HCT116 (cell line): ENCODE results near the gene CDH22. TPM values are rescaled to one million over a fixed set of nuclear protein-coding genes. Genes with fewer than 3 reads are reported as not detected.

Experiments used
- ATAC-seq: fragments of 200-7000 bp; cut with Tn5 transposase; 2 replicates; pipeline ENCODE4 v1.9.1; 2020; ENCODE audit warnings: mild to moderate bottlenecking, moderate library complexity
- BruUV-seq: library from RNA; stranded (reverse); fragments of 400-500 nt; replicated peaks from 2 replicates; lab custom pipeline; 2021; lab: Mats Ljungman, UMichigan
- CTCF ChIA-PET: fragments of 300-600 bp; sonication (Branson Sonifier 250); formaldehyde crosslinking; loops from one replicate; lab custom pipeline; 2021; ENCODE audit warnings: antibody characterized with exemption; lab: Charles Lee
- POLR2A ChIA-PET: fragments of 300-600, 350-600 bp; sonication (Branson Sonifier 250); formaldehyde crosslinking; loops from one replicate; lab custom pipeline; 2021; ENCODE audit warnings: antibody characterized with exemption; lab: Charles Lee
- RAD21 ChIA-PET, 2 experiments: fragments of 300-600 bp; sonication (Branson Sonifier 250); formaldehyde crosslinking; loops; one replicate each; lab custom pipeline; 2023; ENCODE audit warnings: low total read pairs in 2 of 2; ENCODE audit not compliant: uncharacterized antibody in 2 of 2, unreplicated experiment in 2 of 2, low non-redundant PET in 1 of 2; lab: Charles Lee
- DNase-seq: peaks from one replicate; pipeline ENCODE4 v3.0.0-alpha.2; 2010; ENCODE audit warnings: low read depth, low spot score
- H2AFZ ChIP-seq: fragments of 200-600 bp; shearing (Covaris generic), sonication (generic); 2 replicates; pipeline ENCODE4 v1.6.1; 2017; ENCODE audit warnings: low read depth, mixed run types, mixed read lengths, antibody characterized with exemption, low read length; ENCODE audit not compliant: poor library complexity, severe bottlenecking
- H3K27ac ChIP-seq: 2 replicates; pipeline ENCODE4 v1.5.1; 2012; ENCODE audit warnings: low read depth, low read length
- H3K27me3 ChIP-seq: fragments of 200-600 bp; sonication (generic); 2 replicates; pipeline ENCODE4 v1.6.1; 2016; ENCODE audit warnings: mixed run types, low read length, mixed read lengths; ENCODE audit not compliant: insufficient read depth
- H3K36me3 ChIP-seq, 2 experiments: fragments of 200-500 bp in 1 of 2; fragments of 200-600 bp in 1 of 2; sonication (Bioruptor generic) in 1 of 2; sonication (generic) in 1 of 2; 2 replicates each; pipeline versions ENCODE4 v1.5.1 to v1.6.1; 2014 to 2016; ENCODE audit warnings: low read length in 2 of 2, inconsistent platforms in 1 of 2, mixed read lengths in 1 of 2, mixed run types in 1 of 2; ENCODE audit not compliant: insufficient read depth in 2 of 2, control insufficient read depth in 1 of 2
- H3K4me1 ChIP-seq, 2 experiments: fragments of 200-600 bp in 1 of 2; sonication (generic) in 1 of 2; 2 replicates each; pipeline versions ENCODE4 v1.5.1 to v1.6.1; 2012 to 2017; ENCODE audit warnings: low read length in 2 of 2, inconsistent platforms in 1 of 2, mild to moderate bottlenecking in 1 of 2, mixed read lengths in 1 of 2, mixed run types in 1 of 2, moderate library complexity in 1 of 2; ENCODE audit not compliant: insufficient read depth in 2 of 2, control insufficient read depth in 1 of 2
- H3K4me2 ChIP-seq: fragments of 200-600 bp; sonication (generic); 2 replicates; pipeline ENCODE4 v1.6.1; 2017; ENCODE audit warnings: mixed run types, low read length, mixed read lengths
- H3K4me3 ChIP-seq, 2 experiments: fragments of 200-600 bp in 1 of 2; sonication (generic) in 1 of 2; replicated peaks in 1 of 2; 2 replicates each; pipeline ENCODE4 v1.5.1; 2011 to 2016; ENCODE audit warnings: low read length in 2 of 2, control low read depth in 1 of 2, low read depth in 1 of 2, mild to moderate bottlenecking in 1 of 2, mixed read lengths in 1 of 2, mixed run types in 1 of 2
- H3K79me2 ChIP-seq: fragments of 200-600 bp; sonication (generic); 2 replicates; pipeline ENCODE4 v1.6.1; 2017; ENCODE audit warnings: mild to moderate bottlenecking, mixed run types, low read length, moderate library complexity, mixed read lengths; ENCODE audit not compliant: insufficient read depth
- H3K9ac ChIP-seq: fragments of 200-600 bp; sonication (generic); 2 replicates; pipeline ENCODE4 v1.6.1; 2016; ENCODE audit warnings: low read length, mixed read lengths
- H3K9me2 ChIP-seq: fragments of 200-600 bp; sonication (generic), shearing (Covaris generic); 2 replicates; pipeline ENCODE4 v1.6.1; 2017; ENCODE audit warnings: mixed run types, mild to moderate bottlenecking, moderate library complexity; ENCODE audit not compliant: insufficient read depth
- H3K9me3 ChIP-seq, 2 experiments: fragments of 200-500 bp in 1 of 2; fragments of 200-600 bp in 1 of 2; sonication (Bioruptor generic) in 1 of 2; sonication (generic) in 1 of 2; 2 replicates each; pipeline ENCODE4 v1.6.1; 2014 to 2017; ENCODE audit warnings: low read length in 2 of 2, mixed read lengths in 2 of 2, inconsistent platforms in 1 of 2, low read depth in 1 of 2, mild to moderate bottlenecking in 1 of 2, mixed run types in 1 of 2, moderate library complexity in 1 of 2; ENCODE audit not compliant: control insufficient read depth in 1 of 2, insufficient read depth in 1 of 2
- H4K20me1 ChIP-seq: fragments of 200-600 bp; sonication (generic), shearing (Covaris generic); 2 replicates; pipeline ENCODE4 v1.6.1; 2017; ENCODE audit warnings: mixed run types, mild to moderate bottlenecking, moderate library complexity; ENCODE audit not compliant: insufficient read depth
- ATF3 ChIP-seq: IDR thresholded peaks from 2 replicates; pipeline ENCODE4 v1.6.1; 2012
- CEBPB ChIP-seq: IDR thresholded peaks from 2 replicates; pipeline ENCODE4 v1.6.1; 2012; ENCODE audit warnings: low read depth
- ELF1 ChIP-seq: IDR thresholded peaks from 2 replicates; pipeline ENCODE4 v1.6.1; 2012; ENCODE audit warnings: low read depth, borderline replicate concordance
- EZH2phosphoT487 ChIP-seq: fragments of 200-600 bp; IDR thresholded peaks from 2 replicates; pipeline ENCODE4 v1.6.1; 2018; ENCODE audit warnings: antibody characterized with exemption, borderline replicate concordance
- FOSL1 ChIP-seq: IDR thresholded peaks from 2 replicates; pipeline ENCODE4 v1.6.1; 2012; ENCODE audit warnings: low read depth
- JUND ChIP-seq: IDR thresholded peaks from 2 replicates; pipeline ENCODE4 v1.6.1; 2012
- MAX ChIP-seq: IDR thresholded peaks from 2 replicates; pipeline ENCODE4 v1.6.1; 2012
- RAD21 ChIP-seq: IDR thresholded peaks from 2 replicates; pipeline ENCODE4 v1.6.1; 2012; ENCODE audit warnings: low read depth, mild to moderate bottlenecking
- SP1 ChIP-seq: IDR thresholded peaks from 2 replicates; pipeline ENCODE4 v1.6.1; 2012; ENCODE audit warnings: low read depth
- TCF7L2 ChIP-seq: IDR thresholded peaks from 2 replicates; pipeline ENCODE4 v1.7.0; 2011; ENCODE audit warnings: borderline replicate concordance, inconsistent platforms; ENCODE audit not compliant: insufficient read depth, insufficient read length; ENCODE audit errors: extremely low read depth
- YY1 ChIP-seq: IDR thresholded peaks from 2 replicates; pipeline ENCODE4 v1.6.1; 2011; ENCODE audit warnings: low read length, low read depth, moderate library complexity, mild to moderate bottlenecking; ENCODE audit not compliant: insufficient replicate concordance; ENCODE audit errors: extremely low read depth
- ZNF274 ChIP-seq: fragments of 200-500 bp; sonication (Bioruptor generic); IDR thresholded peaks from 2 replicates; pipeline ENCODE4 v1.6.1; 2014; ENCODE audit warnings: mild to moderate bottlenecking, low read depth, low read length, inconsistent platforms
- intact Hi-C: fragments of 100-400 bp; cut with micrococcal nuclease; formaldehyde crosslinking; loops from 2 replicates; pipeline ENCODE4 v1.10.0; 2022
- total RNA-seq: library from RNA; stranded (reverse); gene quantifications from one replicate; pipeline ENCODE4 v1.2.1, GENCODE V29; 2021; ENCODE audit not compliant: unreplicated experiment

The CDH22 gene
- total RNA-seq, 1 experiment from 2014 or later, result 1.8 TPM

GRCh38 chr20:46346770-46347169 is 38.5 kb upstream of the CDH22 start:
- ChIA-PET POLR2A (no interaction called here), RAD21 (no interaction called here), CTCF (no interaction called here)
- Histone ChIP-seq H3K36me3 (peaks cover 0 to 6% of the 10 kb centered on the region in 2 experiments; a peak in 1 of 4 replicates), H3K4me3 (no peak overlapping the region), H3K4me2 (no peak overlapping the region), H3K9me2 (no peaks in the 10 kb centered on the region), H3K9ac (no peak overlapping the region), H3K27me3 (peaks cover 10% of the 10 kb centered on the region; the same call in 1 of the 2 replicates), H3K9me3 (no peaks in the 10 kb centered on the region), H2AFZ (no peak overlapping the region), H4K20me1 (no peaks in the 10 kb centered on the region), H3K27ac (no peak overlapping the region), H3K4me1 (0 out of 4 replicates have a peak, but pooled peaks cover 0 to 3% of the 10 kb centered on the region in 2 experiments), H3K79me2 (no peaks in the 10 kb centered on the region)
- BruUV-seq, result no TSS peak
- no peak for ATAC-seq
- no peak for DNase-seq
- intact Hi-C loops, result no loop called here
- TF ChIP-seq CEBPB (no peak), ELF1 (no peak), FOSL1 (no peak), YY1 (no peak), TCF7L2 (no peak), SP1 (no peak), ZNF274 (no peak), EZH2phosphoT487 (no peak), RAD21 (no peak), ATF3 (no peak), MAX (no peak), JUND (no peak)
